ENCODE results near the gene PRPF38B.
A peak's percentile ranks its signal among the peaks of the same experiment; 100 is the strongest.
"Not testable (repeated sequence)": the region's sequence is repeated elsewhere in the genome, so short reads cannot be mapped to it uniquely, and the experiment has no call there.

PRPF38B gene

GRCh38 chr1:108681701-108682100 lies 10.4 kb upstream of the PRPF38B start:
- DNase-seq, result not testable (repeated sequence)

- peak; percentile 47 for DNase-seq
Measured at GRCh38 chr1:108685529-108685928, 6.6 kb upstream of the PRPF38B start.

GRCh38 chr1:108686614-108687313 lies 5.3 kb upstream of the PRPF38B start:
- DNase-seq, result peak; percentile 18

GRCh38 chr1:108691128-108691941 lies 775 bp upstream of the PRPF38B start:
- DNase-seq, result no peak

- peak; percentile 84 for DNase-seq
Measured at GRCh38 chr1:108692724-108693655, 880 bp downstream of the PRPF38B start.

GRCh38 chr1:108695535-108695934 lies 3.4 kb downstream of the PRPF38B start:
- no peak for DNase-seq

- DNase-seq, result no peak
Measured at GRCh38 chr1:108699375-108700332, 7.5 kb downstream of the PRPF38B start.

- no peak for DNase-seq
Measured at GRCh38 chr1:108701176-108701849, 9.2 kb downstream of the PRPF38B start.

- not testable (repeated sequence) for DNase-seq
Measured at GRCh38 chr1:108702109-108702508, 10.0 kb downstream of the PRPF38B start.

GRCh38 chr1:108703939-108704338 lies 11.8 kb downstream of the PRPF38B start:
- no peak for DNase-seq

GRCh38 chr1:108704496-108704895 lies 12.4 kb downstream of the PRPF38B start:
- no peak for DNase-seq

- no peak for DNase-seq
Measured at GRCh38 chr1:108706643-108707042, 14.5 kb downstream of the PRPF38B start.

- DNase-seq, result no peak
Measured at GRCh38 chr1:108708691-108709660, 16.9 kb downstream of the PRPF38B start.

GRCh38 chr1:108712606-108713150 lies 20.6 kb downstream of the PRPF38B start, which contains the start of gene FNDC7:
FNDC7 (plus strand) TSS chr1:108712908; CDS start chr1:108712934, 26 bp downstream.
- DNase-seq, result no peak

- no peak for DNase-seq
Measured at GRCh38 chr1:108715932-108716331, 23.8 kb downstream of the PRPF38B start.

- DNase-seq, result no peak
Measured at GRCh38 chr1:108716437-108717230, 24.5 kb downstream of the PRPF38B start.

- no peak for DNase-seq
Measured at GRCh38 chr1:108717774-108718316, 25.7 kb downstream of the PRPF38B start.

- DNase-seq, result no peak
Measured at GRCh38 chr1:108718927-108719655, 27.0 kb downstream of the PRPF38B start.
